Testis (tissue), 2 donors: ENCODE results near the gene ZNF33B.

Experiments used
- CTCF ChIP-seq, 3 experiments: fragments of 450-650 bp in 2 of 3; fragments of 200-600 bp in 1 of 3; sonication (generic) in 1 of 3; IDR thresholded peaks; one replicate each; pipeline ENCODE4 v1.5.1; 2016 to 2019; ENCODE audit warnings: antibody characterized with exemption in 3 of 3, mild to moderate bottlenecking in 2 of 3, moderate library complexity in 1 of 3
- POLR2A ChIP-seq: fragments of 450-650 bp; IDR thresholded peaks from one replicate; pipeline ENCODE4 v1.6.1; 2017; ENCODE audit warnings: antibody characterized with exemption, mild to moderate bottlenecking, moderate library complexity

- TF ChIP-seq CTCF (IDR thresholded peaks at IDR 0.05) (no peak), POLR2A (no peak)
These were observed 64.0 kb downstream of the ZNF33B start for GRCh38 chr10:42574336-42574735.
